OCI-LY7 (cell line): ENCODE results near the gene C17orf50. TPM values are rescaled to one million over a fixed set of nuclear protein-coding genes. Genes with fewer than 3 reads are reported as not detected.

ENCODE experiments used
- BruUV-seq: library from RNA; stranded (reverse); fragments of 400-500 nt; replicated peaks from 2 replicates; lab custom pipeline; 2021; lab: Mats Ljungman, UMichigan
- CTCF ChIA-PET: fragments of 300-600 bp; sonication (Branson Sonifier 250); formaldehyde crosslinking; loops from one replicate; lab custom pipeline; 2022; ENCODE audit warnings: antibody characterized with exemption; ENCODE audit not compliant: unreplicated experiment; lab: Charles Lee
- POLR2A ChIA-PET: fragments of 300-600 bp; sonication (Branson Sonifier 250); formaldehyde crosslinking; loops from one replicate; lab custom pipeline; 2022; ENCODE audit warnings: antibody characterized with exemption; lab: Charles Lee
- DNase-seq: peaks from one replicate; pipeline ENCODE4 v3.0.0-alpha.2; 2015; ENCODE audit warnings: low spot score
- H2AFZ ChIP-seq: fragments of 200-600 bp; sonication (generic), shearing (Covaris generic); 2 replicates; pipeline ENCODE4 v1.6.1; 2014; ENCODE audit warnings: mild to moderate bottlenecking, antibody characterized with exemption, low read length, moderate library complexity
- H3K27ac ChIP-seq: fragments of 200-600 bp; sonication (generic); 2 replicates; pipeline ENCODE4 v1.5.1; 2014; ENCODE audit warnings: mixed run types, low read depth, mild to moderate bottlenecking, moderate library complexity, low read length, inconsistent platforms; ENCODE audit not compliant: poor library complexity, severe bottlenecking
- H3K36me3 ChIP-seq: fragments of 200-600 bp; sonication (generic); 2 replicates; pipeline ENCODE4 v1.6.1; 2014; ENCODE audit warnings: mild to moderate bottlenecking, antibody characterized with exemption, low read length, moderate library complexity, mixed read lengths; ENCODE audit not compliant: insufficient read depth
- H3K4me1 ChIP-seq: fragments of 200-600 bp; sonication (generic); 2 replicates; pipeline ENCODE4 v1.5.1; 2014; ENCODE audit warnings: mild to moderate bottlenecking, low read length; ENCODE audit not compliant: insufficient read depth, poor library complexity, severe bottlenecking
- H3K4me2 ChIP-seq: fragments of 200-600 bp; sonication (generic); 2 replicates; pipeline ENCODE4 v1.6.1; 2014; ENCODE audit warnings: mild to moderate bottlenecking, low read length
- H3K4me3 ChIP-seq: fragments of 200-600 bp; sonication (generic); 2 replicates; pipeline ENCODE4 v1.5.1; 2014; ENCODE audit warnings: mild to moderate bottlenecking, low read depth, low read length; ENCODE audit not compliant: poor library complexity, severe bottlenecking
- H3K79me2 ChIP-seq: fragments of 200-600 bp; sonication (generic); 2 replicates; pipeline ENCODE4 v1.6.1; 2016; ENCODE audit warnings: low read depth, mild to moderate bottlenecking, low read length, moderate library complexity, mixed read lengths; ENCODE audit not compliant: insufficient read depth
- H3K9me2 ChIP-seq: fragments of 200-600 bp; sonication (generic); 2 replicates; pipeline ENCODE4 v1.6.1; 2016; ENCODE audit warnings: mild to moderate bottlenecking, low read length, mixed read lengths; ENCODE audit not compliant: insufficient read depth
- H3K9me3 ChIP-seq: fragments of 200-600 bp; sonication (generic); 2 replicates; pipeline ENCODE4 v1.6.1; 2014; ENCODE audit warnings: mild to moderate bottlenecking, mixed run types, low read length, mixed read lengths
- H4K20me1 ChIP-seq: fragments of 200-600 bp; sonication (generic); 2 replicates; pipeline ENCODE4 v1.6.1; 2014; ENCODE audit warnings: mild to moderate bottlenecking, antibody characterized with exemption, low read length, moderate library complexity, mixed read lengths; ENCODE audit not compliant: insufficient read depth
- CTCF ChIP-seq: fragments of 200-600 bp; sonication (generic); conservative IDR thresholded peaks from 2 replicates; pipeline ENCODE4 v1.5.1; 2014; ENCODE audit warnings: mild to moderate bottlenecking, antibody characterized with exemption, low read length, moderate library complexity, mixed read lengths
- EZH2phosphoT487 ChIP-seq: fragments of 200-600 bp; sonication (generic); IDR thresholded peaks from 2 replicates; pipeline ENCODE4 v1.6.1; 2018; ENCODE audit warnings: low read depth, borderline replicate concordance, mild to moderate bottlenecking, mixed run types, antibody characterized with exemption, low read length, moderate library complexity, mixed read lengths
- intact Hi-C: fragments of 100-400 bp; cut with micrococcal nuclease; formaldehyde crosslinking; loops from one replicate; pipeline ENCODE4 v1.10.0; 2022; ENCODE audit not compliant: unreplicated experiment
- total RNA-seq, 2 experiments: library from RNA; depleted of rRNA in 1 of 2; stranded (reverse); fragments of >200 nt in 1 of 2; shearing (Covaris generic) in 1 of 2; gene quantifications; 2 replicates each; pipeline ENCODE4 v1.2.3, GENCODE V29; 2014 to 2022

C17orf50 gene
- total RNA-seq, 2 experiments from 2014 or later = not detected

DNA sequence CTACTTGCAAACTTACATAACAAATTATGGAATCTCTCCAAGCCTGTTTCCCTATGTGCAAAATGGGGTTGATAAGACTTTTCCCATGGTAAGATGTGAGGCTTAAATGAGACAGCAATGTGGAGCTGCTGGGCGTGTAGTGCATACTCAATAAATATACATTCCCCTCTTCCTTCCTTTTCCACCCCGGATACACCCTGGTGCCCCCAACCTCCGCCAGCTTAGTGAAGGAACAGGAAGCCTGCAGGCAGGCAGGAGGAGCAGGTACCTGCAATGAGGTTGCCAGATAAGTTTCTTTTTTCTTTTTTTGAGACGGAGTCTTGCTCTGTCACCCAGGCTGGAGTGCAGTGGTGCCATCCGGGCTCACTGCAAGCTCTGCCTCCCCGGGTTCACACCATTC, 14.9 kb downstream of the C17orf50 start:
- intact Hi-C loops = no loop called here
- Histone ChIP-seq H3K4me1 (no peaks in the 10 kb centered on the region), H3K79me2 (no peaks in the 10 kb centered on the region), H3K4me2 (no peak overlapping the region), H3K9me2 (no peaks in the 10 kb centered on the region), H4K20me1 (no peaks in the 10 kb centered on the region), H3K36me3 (no peaks in the 10 kb centered on the region), H3K4me3 (no peak overlapping the region), H3K27ac (no peak overlapping the region), H3K9me3 (no peaks in the 10 kb centered on the region), H2AFZ (no peak overlapping the region)
- DNase-seq = no peak
- POLR2A ChIA-PET = no interaction called here
- CTCF ChIA-PET = no interaction called here
- BruUV-seq = no TSS peak
- no peak for TF ChIP-seq CTCF
- TF ChIP-seq EZH2phosphoT487 = no peak

DNA sequence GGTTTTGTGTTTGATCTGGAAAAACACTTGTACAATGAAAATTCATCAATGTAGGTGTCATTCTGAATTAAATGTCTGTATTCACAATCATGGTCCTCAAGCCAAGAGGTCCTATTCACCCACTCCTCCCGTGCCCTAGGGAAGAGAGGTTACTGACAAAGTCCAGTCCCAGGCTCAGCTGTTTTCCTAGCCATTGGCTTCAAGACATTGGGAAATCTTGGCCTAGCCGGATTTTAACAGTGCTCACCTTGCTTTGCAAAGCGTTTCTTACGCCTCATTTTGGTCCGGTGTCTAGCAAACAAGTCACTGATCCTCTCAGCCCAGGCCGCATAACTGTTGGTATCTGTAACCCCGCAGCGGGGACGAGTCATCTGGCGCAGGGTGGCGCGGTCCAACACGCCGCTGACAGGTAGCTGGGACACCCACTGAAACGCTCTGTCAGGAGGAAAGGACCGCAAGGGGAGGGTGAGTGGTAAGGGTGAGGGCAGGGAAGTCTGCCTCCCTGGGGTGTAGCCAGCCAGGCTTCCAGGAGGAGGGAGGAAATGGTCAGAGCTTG, 18.0 kb downstream of the C17orf50 start:
- Histone ChIP-seq H3K4me1 (no peaks in the 10 kb centered on the region), H4K20me1 (no peaks in the 10 kb centered on the region), H3K4me2 (no peak overlapping the region), H3K79me2 (no peaks in the 10 kb centered on the region), H2AFZ (no peak overlapping the region), H3K27ac (no peak overlapping the region), H3K9me2 (no peaks in the 10 kb centered on the region), H3K36me3 (no peaks in the 10 kb centered on the region), H3K4me3 (no peak overlapping the region), H3K9me3 (no peaks in the 10 kb centered on the region)
- POLR2A ChIA-PET = no interaction called here
- intact Hi-C loops = no loop called here
- CTCF ChIA-PET = no interaction called here
- BruUV-seq = no TSS peak
- no peak for TF ChIP-seq CTCF
- no peak for TF ChIP-seq EZH2phosphoT487
- DNase-seq = no peak

DNA sequence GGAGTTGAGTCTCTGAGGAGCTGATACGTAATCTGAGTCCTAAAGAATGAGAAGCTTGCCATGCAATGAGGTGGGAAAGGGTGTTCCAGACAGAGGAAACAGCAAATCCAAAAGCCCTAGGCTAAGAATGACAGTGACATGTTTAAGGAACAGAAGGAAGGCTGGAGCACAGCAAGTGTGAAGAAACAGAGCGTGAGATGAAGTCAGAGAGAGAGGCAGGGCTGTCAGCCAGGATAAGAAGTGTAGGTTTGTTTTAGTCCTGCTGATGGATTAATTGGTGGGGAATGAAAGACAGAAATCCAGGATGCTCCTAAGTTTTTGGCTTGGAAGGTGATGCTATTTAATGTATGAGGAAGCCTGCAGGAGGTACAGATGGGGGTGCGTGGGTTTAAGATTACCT, 20.3 kb downstream of the C17orf50 start:
- POLR2A ChIA-PET = interaction anchor here (0.6 to 0.7 kb wide), 2 partner anchors 92 to 640 kb away, joined by 3 to 6 read pairs; no protein-coding TSS in a partner anchor
- CTCF ChIA-PET = interaction anchor here (0.9 to 1.2 kb wide), 2 partner anchors 17 to 22 kb away, joined by 3 to 4 read pairs; no protein-coding TSS in a partner anchor
- H3K27ac ChIP-seq = no peak overlapping the region
- H3K36me3 ChIP-seq = no peaks in the 10 kb centered on the region
- no peaks in the 10 kb centered on the region for H4K20me1 ChIP-seq
- H3K4me1 ChIP-seq = no peaks in the 10 kb centered on the region
- no peaks in the 10 kb centered on the region for H3K79me2 ChIP-seq
- intact Hi-C loops = no loop called here
- TF ChIP-seq CTCF (no peak), EZH2phosphoT487 (no peak)
- H2AFZ ChIP-seq = no peak overlapping the region
- H3K4me3 ChIP-seq = no peak overlapping the region
- DNase-seq = no peak
- no peaks in the 10 kb centered on the region for H3K9me2 ChIP-seq
- H3K9me3 ChIP-seq = no peaks in the 10 kb centered on the region
- no TSS peak for BruUV-seq
- no peak overlapping the region for H3K4me2 ChIP-seq
